ENCODE results near the gene SAMD7. TPM values are rescaled to one million over a fixed set of nuclear protein-coding genes. Genes with fewer than 3 reads are reported as not detected.

The SAMD7 gene
- total RNA-seq, 1 experiment from 2014 or later, result not detected

DNA sequence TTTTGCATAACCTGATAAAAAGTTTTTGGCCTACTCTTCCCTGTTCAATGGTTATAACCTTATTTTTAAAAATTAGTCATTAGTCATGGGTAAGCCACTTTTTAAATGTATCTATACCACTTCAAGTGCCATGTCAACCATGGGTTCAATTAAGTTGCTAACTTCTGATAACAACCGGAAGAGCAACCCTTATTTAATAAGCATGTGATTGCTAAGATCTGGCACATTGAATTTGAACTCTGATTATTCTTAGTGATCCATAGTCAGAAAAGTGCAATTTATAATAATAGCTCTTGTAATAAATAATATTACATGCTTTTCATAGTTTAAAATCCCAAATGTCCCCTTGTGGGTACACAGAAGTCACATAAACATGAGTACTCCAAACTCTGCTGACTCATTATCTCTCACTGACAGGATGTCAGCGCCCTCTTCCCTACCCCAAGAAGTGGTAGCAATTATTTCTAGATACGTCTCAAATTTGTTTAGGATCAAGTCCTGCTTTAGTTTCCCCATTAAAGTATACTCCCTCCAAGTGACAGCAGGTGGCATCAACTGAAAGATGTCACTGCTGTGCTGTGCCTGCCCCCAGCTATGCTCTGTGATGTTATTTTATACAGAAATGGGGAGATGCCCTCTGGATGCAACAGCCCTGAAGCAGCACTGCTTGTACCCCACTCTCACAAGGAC lies 18.6 kb downstream of the SAMD7 start:
- Histone ChIP-seq H3F3A (ENCODE audit: low read length, unreplicated experiment) (no peaks in the 10 kb centered on the region), H3K27me3 (ENCODE audit: low read length) (peaks cover 3% of the 10 kb centered on the region; the same call in 1 of the 2 replicates), H3K9ac (ENCODE audit: low read length) (no peak overlapping the region), H3K9me3 (ENCODE audit: low read length) (no peaks in the 10 kb centered on the region), H3K27ac (ENCODE audit: low read length) (no peak overlapping the region), H3K9me2 (replicated peaks; ENCODE audit: low read length) (no peaks in the 10 kb centered on the region), H3K4me2 (ENCODE audit: low read length) (no peak overlapping the region), H3K79me2 (ENCODE audit: low read length) (no peaks in the 10 kb centered on the region), H3K4me3 (ENCODE audit: low read length) (no peak overlapping the region), H3K4me1 (ENCODE audit: insufficient read depth, low read length) (peaks cover 5% of the 10 kb centered on the region; the same call in 1 of the 2 replicates), H2AFZ (ENCODE audit: low read length) (no peak overlapping the region), H3K36me3 (ENCODE audit: low read depth, low read length) (no peaks in the 10 kb centered on the region), H4K20me1 (ENCODE audit: low read length) (no peaks in the 10 kb centered on the region)
- TF ChIP-seq, protein P1, sequence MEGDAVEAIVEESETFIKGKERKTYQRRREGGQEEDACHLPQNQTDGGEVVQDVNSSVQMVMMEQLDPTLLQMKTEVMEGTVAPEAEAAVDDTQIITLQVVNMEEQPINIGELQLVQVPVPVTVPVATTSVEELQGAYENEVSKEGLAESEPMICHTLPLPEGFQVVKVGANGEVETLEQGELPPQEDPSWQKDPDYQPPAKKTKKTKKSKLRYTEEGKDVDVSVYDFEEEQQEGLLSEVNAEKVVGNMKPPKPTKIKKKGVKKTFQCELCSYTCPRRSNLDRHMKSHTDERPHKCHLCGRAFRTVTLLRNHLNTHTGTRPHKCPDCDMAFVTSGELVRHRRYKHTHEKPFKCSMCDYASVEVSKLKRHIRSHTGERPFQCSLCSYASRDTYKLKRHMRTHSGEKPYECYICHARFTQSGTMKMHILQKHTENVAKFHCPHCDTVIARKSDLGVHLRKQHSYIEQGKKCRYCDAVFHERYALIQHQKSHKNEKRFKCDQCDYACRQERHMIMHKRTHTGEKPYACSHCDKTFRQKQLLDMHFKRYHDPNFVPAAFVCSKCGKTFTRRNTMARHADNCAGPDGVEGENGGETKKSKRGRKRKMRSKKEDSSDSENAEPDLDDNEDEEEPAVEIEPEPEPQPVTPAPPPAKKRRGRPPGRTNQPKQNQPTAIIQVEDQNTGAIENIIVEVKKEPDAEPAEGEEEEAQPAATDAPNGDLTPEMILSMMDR (conservative IDR thresholded peaks at IDR 0.05; ENCODE audit: low read depth, low read length), result peak; percentile 30; the same call in 1 of the 2 replicates
- no peak for TF ChIP-seq EZH2phosphoT487 (IDR thresholded peaks at IDR 0.05; ENCODE audit: borderline replicate concordance, low read length)
- no TSS peak for BruUV-seq (replicated peaks)
- CTCF ChIA-PET, result interaction anchor here (0.6 kb wide), 1 partner anchor 120 kb away, joined by 3 read pairs; no protein-coding TSS in a partner anchor
- POLR2A ChIA-PET (ENCODE audit: unreplicated experiment), result no interaction called here
- intact Hi-C loops (cut with micrococcal nuclease), result no loop called here
- DNase-seq, result peak; percentile 21
- ATAC-seq, result peak; percentile 65; the same call in 1 of the 2 replicates

- no peaks in the 10 kb centered on the region for H3F3A ChIP-seq (ENCODE audit: low read length, unreplicated experiment)
- H3K4me2 ChIP-seq (ENCODE audit: low read length), result no peak overlapping the region
- H3K79me2 ChIP-seq (ENCODE audit: low read length), result no peaks in the 10 kb centered on the region
- no peak overlapping the region for H3K27ac ChIP-seq (ENCODE audit: low read length)
- no peaks in the 10 kb centered on the region for H3K9me2 ChIP-seq (replicated peaks; ENCODE audit: low read length)
- H3K9me3 ChIP-seq (ENCODE audit: low read length), result no peaks in the 10 kb centered on the region
- no peaks in the 10 kb centered on the region for H3K36me3 ChIP-seq (ENCODE audit: low read depth, low read length)
- POLR2A ChIA-PET (ENCODE audit: unreplicated experiment), result no interaction called here
- no peak overlapping the region for H2AFZ ChIP-seq (ENCODE audit: low read length)
- DNase-seq (no peak), ATAC-seq (no peak)
- intact Hi-C loops (cut with micrococcal nuclease), result no loop called here
- no peak overlapping the region for H3K4me3 ChIP-seq (ENCODE audit: low read length)
- no peak overlapping the region for H3K9ac ChIP-seq (ENCODE audit: low read length)
- TF ChIP-seq EZH2 (IDR thresholded peaks at IDR 0.05; ENCODE audit: low read length, unreplicated experiment) (no peak), EZH2phosphoT487 (IDR thresholded peaks at IDR 0.05; ENCODE audit: borderline replicate concordance, low read length) (no peak)
- TF ChIP-seq, protein P1 (conservative IDR thresholded peaks at IDR 0.05; ENCODE audit: low read depth, low read length), result no peak
- H3K4me1 ChIP-seq (ENCODE audit: insufficient read depth, low read length), result peaks cover 5% of the 10 kb centered on the region; the same call in 1 of the 2 replicates
- peaks cover 12% of the 10 kb centered on the region; the same call in 1 of the 2 replicates for H3K27me3 ChIP-seq (ENCODE audit: low read length)
- CTCF ChIA-PET, result no interaction called here
- no TSS peak for BruUV-seq (replicated peaks)
- no peaks in the 10 kb centered on the region for H4K20me1 ChIP-seq (ENCODE audit: low read length)
Observed at GRCh38 chr3:169930843-169931242, 19.5 kb downstream of the SAMD7 start.
